GM21619 (cell line): ENCODE data around the gene HSPA12A.

Experiments
- ATAC-seq: cut with Tn5 transposase; IDR thresholded peaks from one replicate; pipeline ENCODE4 v1.9.1; 2021; ENCODE audit not compliant: unreplicated experiment

Gene HSPA12A

DNA sequence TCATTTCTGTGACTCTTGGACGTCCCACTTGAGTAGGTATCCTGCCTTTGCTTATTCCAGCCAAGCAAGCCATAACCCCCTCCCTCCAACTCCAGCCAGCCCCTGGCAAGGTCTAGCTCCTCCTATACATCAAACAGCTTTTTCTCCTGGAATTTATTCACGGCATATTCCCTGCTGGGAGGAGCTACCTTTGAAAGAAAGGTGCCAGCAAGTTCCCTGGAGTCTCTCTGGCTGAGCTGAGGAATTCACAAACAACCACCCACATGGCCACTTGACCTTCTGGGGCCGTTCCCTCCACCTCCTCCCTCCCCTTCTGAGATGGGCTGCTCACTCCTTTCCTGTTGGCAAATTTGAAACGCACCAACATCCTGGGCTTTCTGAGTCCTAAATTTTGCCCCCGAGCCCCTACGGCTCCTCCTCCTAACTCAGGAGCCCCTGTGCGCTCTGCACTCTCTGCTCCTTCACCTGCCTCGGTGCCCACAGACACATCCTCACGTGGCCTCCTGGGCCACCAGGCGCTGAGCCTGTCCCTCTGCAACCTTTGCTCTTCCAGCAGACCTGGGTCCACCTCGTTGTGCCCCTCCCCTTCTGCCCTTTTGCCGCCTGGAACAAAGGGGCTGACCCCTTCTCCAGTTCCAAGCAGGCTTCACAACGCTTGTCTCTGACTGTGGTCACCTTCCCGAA lies 48.0 kb downstream of the HSPA12A start:
- no peak for ATAC-seq

DNA sequence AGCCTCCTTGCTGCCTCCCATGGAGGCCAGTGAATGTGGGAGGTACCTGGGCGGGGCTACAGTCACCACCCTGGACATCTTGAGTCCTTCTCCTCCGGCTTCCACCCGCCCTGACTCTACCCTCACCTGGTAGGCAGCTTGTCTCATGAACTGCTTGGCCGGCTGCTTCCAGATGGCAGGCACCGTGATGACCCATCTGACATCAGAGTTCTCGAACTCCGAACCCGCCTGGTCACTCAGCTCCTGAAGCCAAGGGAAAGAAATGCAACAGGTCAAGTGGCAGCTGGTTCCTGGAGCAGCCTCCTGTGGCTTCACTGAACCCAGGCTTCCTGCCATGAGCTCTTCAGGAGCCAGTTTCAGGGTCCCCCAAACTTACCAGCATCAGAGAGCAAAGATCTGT lies 50.1 kb downstream of the HSPA12A start:
- ATAC-seq, result no peak

DNA sequence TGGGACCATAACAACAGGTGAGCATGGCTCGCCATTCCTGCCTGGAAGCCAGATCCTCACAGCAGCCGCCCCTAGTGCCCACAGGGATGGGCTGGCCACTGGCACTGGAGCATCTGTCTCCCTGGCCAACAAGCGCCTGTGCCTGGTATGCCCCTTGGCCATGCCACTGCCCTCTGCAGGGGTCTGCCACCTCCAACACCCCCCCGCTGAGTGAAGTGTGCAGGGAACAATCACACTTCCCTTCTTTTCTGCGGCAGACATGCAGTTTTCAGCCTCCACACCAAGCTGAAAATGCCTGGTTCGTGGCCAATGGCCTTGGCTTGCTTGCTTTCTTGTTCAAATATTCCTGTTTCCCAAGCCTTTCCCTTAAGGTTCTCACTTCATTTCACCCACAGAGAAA lies 50.7 kb downstream of the HSPA12A start:
- no peak for ATAC-seq

DNA sequence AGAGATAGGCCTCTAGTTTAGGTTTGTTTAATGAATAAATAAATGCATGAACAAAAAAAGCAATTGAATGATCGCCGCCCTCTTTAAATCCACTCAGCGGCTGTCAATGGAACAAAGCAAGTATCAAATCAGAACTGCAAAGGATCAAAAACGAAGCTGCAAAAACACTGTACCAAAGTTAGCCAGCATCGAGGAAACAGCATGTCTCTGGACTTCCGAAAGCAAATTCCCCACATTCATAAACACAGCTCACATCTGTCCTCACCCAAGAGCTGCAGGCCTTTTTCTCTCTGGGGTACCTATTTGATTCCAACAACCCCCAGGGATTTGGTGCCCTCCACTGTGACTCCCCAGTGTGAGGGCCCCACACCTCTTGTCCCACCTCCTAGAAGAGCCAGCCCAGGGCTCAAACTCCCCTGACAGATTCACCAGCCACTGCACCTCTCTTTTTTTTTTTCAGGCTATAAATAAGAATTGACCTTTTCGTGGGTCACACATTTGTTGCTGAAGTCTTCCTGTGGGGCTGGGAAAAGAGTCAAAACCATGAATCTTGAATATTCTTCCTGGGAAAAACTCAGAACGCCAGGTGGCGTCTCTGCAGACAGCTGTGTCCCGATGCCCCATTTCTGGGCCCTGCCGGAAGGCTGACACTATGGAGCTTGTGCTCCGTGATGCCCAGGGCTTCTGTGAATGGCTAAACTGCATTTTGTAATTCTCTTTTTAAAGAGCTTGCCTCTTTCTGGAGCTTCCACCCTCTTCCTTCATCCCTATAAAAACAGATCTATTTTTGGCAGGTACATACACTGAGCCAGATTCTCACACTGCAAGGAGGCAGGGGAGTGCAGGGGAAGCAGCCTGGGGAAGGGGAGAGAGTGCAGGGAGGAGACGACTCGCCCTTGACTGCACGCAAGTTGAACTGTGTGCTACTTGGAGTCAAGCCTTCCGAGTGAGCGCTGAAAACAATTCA lies 51.7 kb downstream of the HSPA12A start:
- no peak for ATAC-seq

DNA sequence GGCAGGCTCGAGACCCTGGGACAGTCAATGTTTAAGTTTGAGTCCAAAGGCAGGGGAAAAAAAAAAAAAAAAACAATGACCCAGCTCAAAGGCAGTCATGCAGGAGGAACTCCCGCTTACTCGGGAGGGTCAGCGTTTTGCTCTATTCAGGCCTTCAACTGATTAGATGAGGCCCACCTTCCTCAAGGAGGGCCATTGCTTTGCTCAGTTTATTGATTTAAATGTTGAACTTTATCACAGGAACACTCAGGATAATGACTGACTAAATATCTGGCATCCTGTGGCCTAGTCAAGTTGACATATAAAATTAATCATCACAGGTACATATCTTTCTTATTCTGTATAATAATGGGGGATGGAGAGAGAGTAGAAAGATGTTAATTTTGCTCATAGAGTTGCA lies 52.6 kb downstream of the HSPA12A start:
- ATAC-seq, result no peak

DNA sequence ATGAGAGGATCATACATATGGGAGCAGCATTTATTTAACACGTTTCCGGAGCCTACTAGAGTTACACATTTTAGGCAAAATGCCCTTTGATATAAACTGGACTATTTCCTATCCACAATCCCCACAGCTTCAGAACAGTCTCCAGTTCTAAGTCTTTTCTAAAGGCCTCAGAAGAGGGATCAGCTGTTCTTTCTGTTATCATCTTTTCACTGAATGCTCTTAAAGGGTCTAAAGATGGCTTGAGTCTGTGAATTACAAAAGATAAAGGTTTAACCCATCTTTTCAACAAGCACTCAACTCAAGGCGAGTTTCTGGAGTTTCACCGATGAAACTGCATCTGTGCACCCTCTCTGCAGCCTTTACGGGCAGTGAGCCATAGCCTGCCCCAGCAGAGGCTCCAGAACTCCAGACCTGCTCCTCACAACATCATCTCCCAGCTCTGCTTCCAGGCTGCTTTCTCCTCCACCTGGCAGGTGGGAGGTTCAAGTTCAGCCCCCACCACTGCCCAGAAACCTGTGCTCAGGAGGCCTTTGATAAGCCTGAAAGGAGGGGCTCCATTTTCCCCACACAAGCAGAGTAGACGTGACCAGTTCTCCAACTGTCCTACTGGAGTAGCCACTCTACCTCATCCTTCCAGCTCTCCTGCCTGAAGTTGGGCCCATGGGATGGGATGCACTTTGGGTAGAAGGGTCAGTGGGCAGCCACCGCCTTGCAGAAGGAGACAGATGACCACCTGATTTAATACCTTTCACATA lies 53.4 kb downstream of the HSPA12A start:
- no peak for ATAC-seq

DNA sequence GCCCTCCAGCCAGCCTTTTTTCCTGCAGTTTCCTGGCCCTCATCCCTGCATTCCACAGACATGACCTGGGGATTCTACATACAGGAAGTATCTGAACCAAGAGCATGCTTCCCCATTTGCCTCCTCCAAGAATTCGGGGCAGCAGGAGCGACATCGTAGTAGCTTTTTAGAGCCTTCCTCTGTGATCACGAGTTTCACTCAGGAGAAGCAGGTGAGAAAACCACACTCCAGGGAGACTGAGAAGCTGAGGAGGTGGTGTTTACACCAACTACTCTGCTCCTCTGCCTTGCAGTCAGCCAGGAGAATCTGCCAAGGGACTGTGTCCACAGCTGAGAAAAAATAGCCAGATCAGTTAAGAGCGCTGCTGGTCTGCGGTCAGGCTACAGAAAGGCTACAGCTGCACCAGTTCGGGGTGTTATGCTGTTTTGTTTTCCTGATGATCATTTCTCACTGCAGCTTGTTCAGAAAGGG lies 54.1 kb downstream of the HSPA12A start:
- no peak for ATAC-seq

DNA sequence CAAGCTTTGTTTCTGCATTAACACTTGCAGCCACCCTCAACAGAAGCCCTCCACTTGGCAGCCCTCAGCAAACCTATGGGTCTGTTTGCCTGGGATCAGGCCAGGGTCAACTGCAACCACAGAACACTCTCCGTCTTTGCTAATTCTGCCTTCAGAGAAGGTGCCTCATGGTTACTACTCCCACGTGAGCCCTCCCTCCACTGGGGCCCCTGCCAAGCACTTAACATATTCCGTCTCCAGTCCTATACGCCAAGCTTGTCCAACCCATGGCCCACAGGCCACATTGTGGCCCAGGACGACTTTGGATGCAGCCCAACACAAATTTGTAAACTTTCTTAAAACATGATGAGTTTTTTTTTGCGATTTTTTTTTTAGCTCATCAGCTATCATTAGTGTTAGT lies 54.7 kb downstream of the HSPA12A start:
- ATAC-seq, result no peak

DNA sequence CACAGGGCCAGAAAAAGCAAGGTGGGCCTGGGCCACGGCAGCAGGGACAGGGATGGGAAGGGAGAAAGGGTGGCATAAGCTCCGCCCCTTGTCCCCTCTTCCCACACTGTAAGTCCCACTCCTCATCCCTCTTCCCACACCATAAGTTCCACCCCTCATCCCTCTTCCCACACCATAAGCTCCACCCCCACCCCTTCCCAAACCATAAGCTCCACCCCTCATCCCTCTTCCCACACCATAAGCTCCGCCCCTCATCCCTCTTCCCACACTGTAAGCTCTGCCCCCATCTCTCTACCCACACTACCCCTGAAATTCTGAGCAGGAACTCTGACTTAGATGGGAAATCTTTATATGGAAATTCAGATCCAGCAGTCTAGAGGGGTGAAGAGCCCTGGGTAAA lies 55.7 kb downstream of the HSPA12A start:
- ATAC-seq, result no peak

DNA sequence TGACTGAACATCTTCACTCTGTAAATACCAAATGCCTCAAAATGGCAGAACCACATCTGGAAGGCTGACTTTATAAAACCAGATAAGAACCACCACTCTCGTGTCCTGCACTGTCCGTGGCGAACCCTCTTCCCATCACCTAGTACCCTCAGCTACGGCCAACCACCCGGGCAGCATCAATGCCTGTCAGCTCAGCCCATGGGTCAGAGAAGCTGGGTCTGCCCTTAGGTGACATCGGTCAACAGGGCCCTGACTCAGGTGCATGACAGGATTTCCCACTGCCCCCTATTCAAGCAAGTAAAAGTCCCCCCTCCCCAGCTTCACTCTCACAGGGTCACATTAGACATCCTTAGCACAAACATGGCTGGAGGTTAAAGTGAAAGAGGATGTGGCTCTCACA lies 56.6 kb downstream of the HSPA12A start:
- no peak for ATAC-seq

DNA sequence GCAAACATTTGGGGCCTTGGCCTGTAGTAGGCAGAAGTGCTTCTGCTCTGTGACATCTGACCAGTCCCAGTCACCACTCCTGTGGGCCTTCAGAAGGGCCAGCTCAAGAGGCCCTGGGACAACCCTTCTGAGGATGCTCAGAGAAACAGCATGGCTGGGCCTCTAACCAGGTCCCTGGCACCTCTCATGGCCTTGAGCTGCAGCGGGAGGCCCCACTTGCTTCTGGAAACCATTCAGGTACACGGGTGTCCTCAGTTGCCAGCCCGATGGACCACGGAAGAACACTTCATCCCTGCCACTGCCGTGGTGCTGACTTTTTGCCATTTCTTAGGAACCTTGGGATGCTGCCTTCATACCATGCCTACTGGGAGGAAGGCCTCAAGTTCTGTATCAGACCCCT lies 57.6 kb downstream of the HSPA12A start:
- ATAC-seq, result no peak

DNA sequence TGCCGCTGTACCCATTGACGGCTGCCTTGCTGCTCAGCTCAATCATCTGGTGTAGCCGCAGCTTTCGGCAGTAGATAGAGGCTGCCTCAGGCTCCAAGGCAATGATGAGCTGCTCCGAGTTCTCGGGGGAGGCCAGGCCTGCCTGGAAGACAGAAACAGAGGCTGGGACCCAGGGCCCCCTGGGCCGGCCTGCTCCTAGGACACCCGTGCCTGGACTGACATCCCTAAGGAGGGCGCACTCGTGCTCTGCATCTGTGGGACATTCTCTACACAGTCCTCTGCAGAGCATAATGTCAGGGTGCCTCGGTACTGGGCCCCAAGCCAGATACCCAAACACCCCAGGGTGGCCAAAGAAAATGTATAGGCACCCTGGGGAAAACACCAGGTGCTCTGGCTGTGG lies 58.5 kb downstream of the HSPA12A start:
- no peak for ATAC-seq

DNA sequence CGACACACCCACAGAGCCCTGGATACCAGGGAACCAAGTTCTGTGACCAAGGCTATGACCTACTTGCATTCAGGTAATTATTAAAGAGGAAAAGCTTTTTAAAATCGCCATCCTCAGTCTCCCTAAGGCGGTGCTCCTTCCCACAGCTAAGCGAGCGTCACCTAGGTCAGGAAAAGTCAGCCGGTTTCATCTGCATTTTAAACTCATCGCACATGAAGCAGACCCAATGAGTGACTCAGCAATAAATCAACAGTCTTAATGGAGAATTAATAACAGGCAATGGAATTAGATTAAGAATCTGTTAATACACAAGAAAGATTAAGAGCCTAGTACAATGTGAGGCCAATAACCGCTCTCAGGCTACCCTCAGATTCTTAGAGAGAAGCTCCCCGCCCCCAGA lies 59.2 kb downstream of the HSPA12A start:
- ATAC-seq, result no peak

DNA sequence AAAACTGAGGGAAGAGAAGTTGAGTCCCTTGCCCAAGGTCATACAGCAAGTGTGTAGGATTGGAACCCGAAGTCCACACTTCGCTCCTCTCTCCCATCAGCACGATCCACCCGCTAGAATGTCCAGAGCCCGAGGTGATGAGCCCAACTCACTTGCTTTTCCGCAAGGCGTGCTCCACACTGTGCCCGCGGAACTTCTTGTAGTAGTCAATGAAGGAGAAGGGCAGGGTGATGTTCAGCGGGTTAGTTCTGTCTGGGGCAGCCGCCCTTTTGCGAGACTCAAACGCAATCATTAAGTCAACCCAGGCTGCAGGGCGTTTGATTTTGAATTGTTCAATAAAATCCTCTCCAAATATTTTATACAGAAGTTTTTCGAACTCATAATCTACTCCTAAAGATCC lies 63.0 kb downstream of the HSPA12A start:
- ATAC-seq, result no peak

DNA sequence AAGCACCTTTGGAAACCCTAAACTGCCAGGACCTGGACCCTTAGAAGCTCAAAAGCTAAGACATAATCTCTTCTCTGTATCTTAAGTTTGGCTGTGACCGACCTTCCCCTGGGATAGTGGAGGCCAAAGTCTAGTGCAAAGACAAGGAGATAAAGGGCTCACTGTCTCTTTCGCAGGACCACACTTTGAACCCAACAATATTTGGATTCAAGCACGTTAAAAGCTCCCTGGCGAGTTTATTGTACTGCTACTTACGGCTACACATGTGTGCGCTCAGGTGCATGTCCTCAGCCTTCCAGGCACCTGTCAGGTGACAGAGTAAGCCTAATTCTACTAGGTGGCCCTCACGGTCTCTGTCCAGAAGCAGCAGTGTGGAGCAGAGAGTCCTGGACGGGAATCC lies 65.7 kb downstream of the HSPA12A start:
- ATAC-seq, result no peak

DNA sequence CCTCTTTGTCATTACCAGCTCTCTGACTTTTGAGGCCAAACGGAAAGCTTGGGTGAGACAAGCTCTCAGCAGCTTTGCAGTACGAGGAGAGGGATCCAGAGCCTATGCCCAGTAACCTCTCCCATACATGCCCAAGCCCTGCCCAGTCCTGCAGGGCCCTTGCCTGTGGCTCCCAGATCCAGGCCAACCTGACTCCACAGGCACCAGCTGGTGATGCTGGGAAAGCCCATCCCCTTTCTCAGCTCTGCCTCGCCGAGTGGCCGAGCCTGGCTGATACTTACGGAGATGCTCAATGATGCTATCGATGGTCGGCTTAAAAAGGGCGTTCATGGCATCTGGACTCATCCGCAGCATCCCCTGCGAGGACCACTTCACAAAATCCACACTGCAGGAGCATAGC lies 66.2 kb downstream of the HSPA12A start:
- no peak for ATAC-seq

DNA sequence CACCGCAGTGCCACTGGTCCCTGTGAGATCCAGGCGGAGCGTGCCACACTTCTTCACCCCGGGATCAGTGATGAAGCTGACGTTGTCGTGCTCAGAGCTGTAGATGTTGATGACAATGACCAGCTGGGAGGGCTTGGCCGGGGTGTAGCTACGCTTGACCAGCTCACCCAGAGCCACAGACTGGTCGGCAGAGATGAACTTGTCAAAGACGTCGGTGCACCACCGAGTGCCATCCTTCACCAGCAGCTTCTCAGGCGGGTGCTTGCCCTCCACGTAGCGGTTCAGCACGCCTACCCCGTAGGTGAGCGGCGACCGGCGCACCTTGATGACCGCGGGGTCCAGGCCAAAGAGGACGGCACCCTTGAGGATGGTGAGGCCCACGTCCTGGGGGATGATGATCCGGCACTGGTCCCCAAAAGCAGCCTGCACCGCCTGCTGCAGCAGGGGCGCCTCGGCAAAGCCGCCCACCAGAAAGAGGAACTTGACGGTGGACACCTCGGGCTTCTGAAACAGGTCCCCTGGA lies 67.4 kb downstream of the HSPA12A start:
- ATAC-seq, result no peak

DNA sequence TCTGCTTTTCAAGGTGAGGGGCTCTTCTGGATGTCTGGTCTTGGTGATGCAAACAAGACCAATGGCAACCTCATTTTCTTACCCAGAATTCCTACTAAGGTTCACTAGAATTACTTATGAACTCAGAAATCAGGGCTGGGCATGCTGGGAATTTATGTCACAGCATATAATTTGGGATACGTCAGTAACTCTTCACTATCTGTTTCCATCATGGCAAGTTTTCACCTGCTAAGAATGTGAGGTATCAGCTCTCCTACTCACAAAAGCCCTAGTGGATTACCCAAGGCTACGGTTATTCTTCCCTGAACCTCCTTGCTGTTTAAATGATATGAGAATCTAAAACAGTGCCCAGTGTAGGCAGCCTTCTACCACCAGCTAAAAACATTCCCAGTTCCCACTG lies 68.5 kb downstream of the HSPA12A start:
- no peak for ATAC-seq

DNA sequence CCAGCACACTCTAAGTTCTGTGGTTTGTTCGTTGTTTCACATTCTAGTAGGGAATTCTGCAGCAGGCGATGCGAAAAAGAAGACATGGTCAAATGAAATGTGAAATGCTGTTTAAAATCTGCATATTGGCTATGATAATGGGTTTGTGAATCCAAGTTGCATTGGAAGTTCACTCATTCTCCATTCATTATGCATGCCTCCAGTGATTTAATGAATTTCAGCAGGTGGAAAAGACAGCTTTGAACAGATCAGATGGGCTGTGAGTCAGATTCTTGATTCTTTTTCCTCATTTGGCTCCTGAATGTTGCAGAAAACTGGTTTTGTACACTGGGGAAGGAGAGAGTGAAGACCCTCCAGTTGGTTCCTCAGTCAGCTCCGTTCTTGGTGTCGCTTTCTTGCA lies 69.5 kb downstream of the HSPA12A start:
- no peak for ATAC-seq

DNA sequence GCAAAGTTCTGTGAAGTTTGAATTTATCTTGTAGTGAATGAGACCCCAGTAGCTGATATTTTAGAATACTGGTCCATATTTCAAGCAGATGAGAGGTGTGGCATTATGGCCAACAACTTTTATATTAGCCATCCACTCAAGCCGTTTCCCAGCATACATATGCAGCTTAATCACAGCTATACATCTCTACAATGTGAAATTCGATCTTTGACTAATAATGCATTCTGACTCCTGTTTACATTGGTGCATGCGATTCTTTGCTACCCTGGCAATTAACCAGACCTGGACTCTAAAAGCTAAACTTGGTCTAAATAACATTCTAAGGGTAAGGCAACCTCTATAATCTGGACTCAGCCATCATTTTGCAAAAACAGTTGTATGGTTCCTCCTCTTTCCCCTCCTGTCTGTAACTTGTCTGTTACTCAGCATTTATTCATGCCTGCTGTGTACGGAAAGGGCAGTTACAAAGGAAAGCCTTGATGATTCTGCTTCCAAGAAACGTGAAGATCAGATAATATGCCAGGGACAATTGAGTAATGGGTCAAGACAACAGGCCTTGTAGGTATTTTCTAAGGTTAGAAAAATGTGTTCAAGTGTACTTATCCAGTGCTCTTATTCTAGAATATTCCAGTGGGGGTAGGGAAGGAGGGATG lies 71.0 kb downstream of the HSPA12A start:
- no peak for ATAC-seq

DNA sequence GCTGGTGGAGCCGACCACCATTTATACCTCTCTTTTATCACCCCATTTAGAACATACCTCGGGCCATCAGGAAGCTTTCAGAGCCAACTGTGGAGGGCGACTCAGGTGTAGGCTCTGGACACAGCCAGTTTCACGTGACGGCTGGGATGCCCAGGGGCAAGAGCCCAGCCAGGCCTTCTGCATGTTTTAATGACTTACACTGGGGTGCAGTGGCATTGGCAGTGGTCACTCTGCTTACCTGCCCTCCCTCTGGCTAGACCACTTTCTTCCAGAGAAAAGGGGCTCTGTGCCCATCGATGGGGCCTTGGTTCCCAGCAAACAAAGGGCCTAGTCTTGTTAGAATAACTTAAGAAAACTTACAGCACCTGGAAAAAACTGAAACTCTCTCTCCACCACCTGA lies 71.7 kb downstream of the HSPA12A start:
- no peak for ATAC-seq
